GM15510 (cell line): Measurements from ENCODE around the gene SLC22A5.

Experiments used
- POLR2A ChIP-seq: IDR thresholded peaks from 3 replicates; pipeline ENCODE4 v1.6.1; 2011; ENCODE audit warnings: borderline replicate concordance; ENCODE audit not compliant: insufficient read length; ENCODE audit errors: extremely low read depth

Gene SLC22A5

GRCh38 chr5:132375957-132376356, 6.4 kb downstream of the SLC22A5 start:
- TF ChIP-seq POLR2A = no peak

- no peak for TF ChIP-seq POLR2A
Measured at GRCh38 chr5:132376694-132377641, 7.5 kb downstream of the SLC22A5 start.

GRCh38 chr5:132377738-132378137, 8.2 kb downstream of the SLC22A5 start:
- no peak for TF ChIP-seq POLR2A

- TF ChIP-seq POLR2A = no peak
Measured at GRCh38 chr5:132378580-132378979, 9.1 kb downstream of the SLC22A5 start.

GRCh38 chr5:132380047-132380446, 10.5 kb downstream of the SLC22A5 start:
- no peak for TF ChIP-seq POLR2A

GRCh38 chr5:132380741-132381140, 11.2 kb downstream of the SLC22A5 start:
- no peak for TF ChIP-seq POLR2A

GRCh38 chr5:132381614-132382013, 12.1 kb downstream of the SLC22A5 start:
- no peak for TF ChIP-seq POLR2A

GRCh38 chr5:132383261-132383660, 13.8 kb downstream of the SLC22A5 start:
- no peak for TF ChIP-seq POLR2A

GRCh38 chr5:132383984-132384383, 14.5 kb downstream of the SLC22A5 start:
- TF ChIP-seq POLR2A = no peak

- no peak for TF ChIP-seq POLR2A
Measured at GRCh38 chr5:132384506-132385050, 15.1 kb downstream of the SLC22A5 start.

- no peak for TF ChIP-seq POLR2A
Measured at GRCh38 chr5:132385326-132386105, 16.0 kb downstream of the SLC22A5 start.

- TF ChIP-seq POLR2A = no peak
Measured at GRCh38 chr5:132386644-132387286, 17.3 kb downstream of the SLC22A5 start.

- TF ChIP-seq POLR2A = no peak
Measured at GRCh38 chr5:132387640-132388117, 18.2 kb downstream of the SLC22A5 start.

GRCh38 chr5:132388244-132389050, 18.9 kb downstream of the SLC22A5 start:
- no peak for TF ChIP-seq POLR2A
